ENCODE data around the gene SIGMAR1. TPM values are rescaled to one million over a fixed set of nuclear protein-coding genes. Genes with fewer than 3 reads are reported as not detected.

Gene SIGMAR1
- total RNA-seq, 3 donors from 2014 or later (not counting 1 experiment from before 2014, with no cell fraction given): 22.1 to 29.8 (median 23.0) TPM

DNA sequence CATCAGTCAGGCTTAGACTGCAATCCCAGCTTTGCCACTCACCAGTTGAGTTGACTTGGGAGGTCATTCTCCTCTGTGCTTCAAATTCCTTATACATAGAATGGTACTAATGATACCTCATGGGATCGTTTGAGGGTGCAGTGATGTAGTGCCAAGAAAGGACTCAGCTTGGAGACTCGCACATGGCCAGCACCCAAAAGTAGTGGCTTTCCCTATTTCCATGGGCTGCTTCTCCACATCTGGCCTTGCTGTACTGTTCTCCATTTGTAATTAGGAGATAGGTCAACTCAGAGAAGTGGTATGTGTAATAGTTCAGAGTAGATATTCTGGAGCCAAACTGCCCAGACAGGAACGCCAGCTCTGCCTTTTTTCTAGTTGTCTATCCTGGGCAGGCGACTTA, 48.0 kb upstream of the SIGMAR1 start:
- WGBS (ENCODE audit: insufficient coverage): 75% methylated on average over 4 of the region's 4 CpGs
- Histone ChIP-seq H3K27ac (ENCODE audit: low read length) (no peak overlapping the region), H3K27me3 (ENCODE audit: control insufficient read depth, insufficient read depth, low read length) (no peaks in the 10 kb centered on the region), H3K4me3 (ENCODE audit: low read length) (no peak overlapping the region), H3K4me1 (ENCODE audit: control insufficient read depth, insufficient read depth, low read length) (no peaks in the 10 kb centered on the region), H3K36me3 (ENCODE audit: control insufficient read depth, insufficient read depth, low read length) (no peaks in the 10 kb centered on the region), H3K9me3 (ENCODE audit: control insufficient read depth, insufficient read depth, low read length) (no peaks in the 10 kb centered on the region)
- DNase-seq (no peak), ATAC-seq (no peak)
- Mint-ChIP-seq H3K36me3 (no peaks in the 10 kb centered on the region), H3K4me3 (no peak overlapping the region), H3K27ac (no peak overlapping the region), H3K9me3 (no peaks in the 10 kb centered on the region), H3K27me3 (ENCODE audit: low read depth in 2 of 2) (peaks cover 0 to 3% of the 10 kb centered on the region in 2 donors), H3K4me1 (peaks cover 8 to 10% of the 10 kb centered on the region in 2 donors)
- intact Hi-C loops (cut with micrococcal nuclease): no loop called here
- TF ChIP-seq CTCF (IDR thresholded peaks at IDR 0.05): no peak

- intact Hi-C loops (cut with micrococcal nuclease): no loop called here
- H3K27ac Mint-ChIP-seq: no peak overlapping the region
- H3K4me1 Mint-ChIP-seq: peaks cover 8 to 10% of the 10 kb centered on the region in 2 donors
- WGBS (ENCODE audit: insufficient coverage): 100% methylated on average over 2 of the region's 4 CpGs
- no peaks in the 10 kb centered on the region for H3K36me3 Mint-ChIP-seq
- TF ChIP-seq CTCF (IDR thresholded peaks at IDR 0.05): no peak
- no peak for DNase-seq
- H3K27ac ChIP-seq (ENCODE audit: low read length): no peak overlapping the region
- no peaks in the 10 kb centered on the region for H3K27me3 ChIP-seq (ENCODE audit: control insufficient read depth, insufficient read depth, low read length)
- no peak for ATAC-seq
- peaks cover 0 to 3% of the 10 kb centered on the region in 2 donors for H3K27me3 Mint-ChIP-seq (ENCODE audit: low read depth in 2 of 2)
- no peak overlapping the region for H3K4me3 Mint-ChIP-seq
- H3K4me3 ChIP-seq (ENCODE audit: low read length): no peak overlapping the region
- H3K9me3 Mint-ChIP-seq: no peaks in the 10 kb centered on the region
- H3K36me3 ChIP-seq (ENCODE audit: control insufficient read depth, insufficient read depth, low read length): no peaks in the 10 kb centered on the region
- H3K4me1 ChIP-seq (ENCODE audit: control insufficient read depth, insufficient read depth, low read length): no peaks in the 10 kb centered on the region
- no peaks in the 10 kb centered on the region for H3K9me3 ChIP-seq (ENCODE audit: control insufficient read depth, insufficient read depth, low read length)
Measured at GRCh38 chr9:34684816-34685215, 47.2 kb upstream of the SIGMAR1 start.

- no peak for ATAC-seq
Measured at GRCh38 chr9:34684145-34684544, 46.6 kb upstream of the SIGMAR1 start.

More at GRCh38 chr9:34684145-34684544, 46.6 kb upstream of the SIGMAR1 start:
- H3K27me3 Mint-ChIP-seq (ENCODE audit: low read depth in 2 of 2): peaks cover 0 to 3% of the 10 kb centered on the region in 2 donors
- 82% methylated on average over 4 of the region's 4 CpGs for WGBS (ENCODE audit: insufficient coverage)
- no peak for TF ChIP-seq CTCF (IDR thresholded peaks at IDR 0.05)
- no peaks in the 10 kb centered on the region for H3K4me1 ChIP-seq (ENCODE audit: control insufficient read depth, insufficient read depth, low read length)
- intact Hi-C loops (cut with micrococcal nuclease): no loop called here
- DNase-seq: no peak
- no peaks in the 10 kb centered on the region for H3K9me3 ChIP-seq (ENCODE audit: control insufficient read depth, insufficient read depth, low read length)
- no peak overlapping the region for H3K4me3 Mint-ChIP-seq
- H3K27ac Mint-ChIP-seq: no peak overlapping the region
- H3K27me3 ChIP-seq (ENCODE audit: control insufficient read depth, insufficient read depth, low read length): no peaks in the 10 kb centered on the region
- H3K4me1 Mint-ChIP-seq: peaks cover 8 to 10% of the 10 kb centered on the region in 2 donors
- no peak overlapping the region for H3K4me3 ChIP-seq (ENCODE audit: low read length)
- H3K36me3 Mint-ChIP-seq: no peaks in the 10 kb centered on the region
- no peak overlapping the region for H3K27ac ChIP-seq (ENCODE audit: low read length)
- no peaks in the 10 kb centered on the region for H3K9me3 Mint-ChIP-seq
- no peaks in the 10 kb centered on the region for H3K36me3 ChIP-seq (ENCODE audit: control insufficient read depth, insufficient read depth, low read length)

Measured in natural killer cell (primary cell).